ENCODE measurements around the gene KRT17.
"Not testable (repeated sequence)": the region's sequence is repeated elsewhere in the genome, so short reads cannot be mapped to it uniquely, and the experiment has no call there.

Gene KRT17

DNA sequence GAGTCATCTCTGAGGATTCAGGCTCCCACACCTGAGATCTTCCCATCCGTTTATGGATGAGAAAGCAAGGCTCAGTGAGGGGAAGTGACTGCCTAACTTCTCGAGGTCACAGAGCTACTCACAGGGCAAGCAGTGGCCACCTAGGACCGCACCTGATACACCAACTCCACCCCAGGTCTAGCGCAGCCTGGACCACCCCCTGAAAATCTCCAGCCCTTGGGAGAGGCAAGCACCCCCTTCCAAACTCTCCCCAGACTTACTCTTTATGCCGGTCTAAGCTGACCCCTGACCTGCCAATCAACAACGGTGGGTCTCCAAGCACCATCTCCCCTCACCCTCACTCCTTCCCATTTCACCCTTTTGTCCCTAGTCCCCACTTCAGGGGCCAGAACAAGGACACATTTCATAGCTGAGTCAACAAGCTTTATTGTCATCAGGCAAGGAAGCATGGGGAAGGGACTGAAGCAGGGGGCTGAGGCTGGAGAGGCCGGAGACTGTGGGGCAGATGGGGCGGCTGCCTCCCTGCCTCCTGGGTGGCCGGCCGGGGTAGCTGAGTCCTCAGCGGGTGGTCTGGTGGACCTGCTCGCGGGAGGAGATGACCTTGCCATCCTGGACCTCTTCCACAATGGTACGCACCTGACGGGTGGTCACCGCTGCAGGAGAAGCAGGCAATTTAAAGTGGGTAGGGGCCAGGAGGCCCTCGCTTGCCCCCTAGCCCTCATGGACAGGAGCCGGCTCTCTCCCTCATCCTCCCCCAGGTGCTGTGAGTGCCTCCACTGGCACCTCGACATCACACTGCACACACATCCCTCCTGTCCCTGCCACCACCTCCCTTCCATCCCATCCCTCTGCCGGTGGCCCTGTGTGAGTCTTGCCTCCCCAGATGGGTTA lies 5.1 kb downstream of the KRT17 start:
- no peak for DNase-seq

DNA sequence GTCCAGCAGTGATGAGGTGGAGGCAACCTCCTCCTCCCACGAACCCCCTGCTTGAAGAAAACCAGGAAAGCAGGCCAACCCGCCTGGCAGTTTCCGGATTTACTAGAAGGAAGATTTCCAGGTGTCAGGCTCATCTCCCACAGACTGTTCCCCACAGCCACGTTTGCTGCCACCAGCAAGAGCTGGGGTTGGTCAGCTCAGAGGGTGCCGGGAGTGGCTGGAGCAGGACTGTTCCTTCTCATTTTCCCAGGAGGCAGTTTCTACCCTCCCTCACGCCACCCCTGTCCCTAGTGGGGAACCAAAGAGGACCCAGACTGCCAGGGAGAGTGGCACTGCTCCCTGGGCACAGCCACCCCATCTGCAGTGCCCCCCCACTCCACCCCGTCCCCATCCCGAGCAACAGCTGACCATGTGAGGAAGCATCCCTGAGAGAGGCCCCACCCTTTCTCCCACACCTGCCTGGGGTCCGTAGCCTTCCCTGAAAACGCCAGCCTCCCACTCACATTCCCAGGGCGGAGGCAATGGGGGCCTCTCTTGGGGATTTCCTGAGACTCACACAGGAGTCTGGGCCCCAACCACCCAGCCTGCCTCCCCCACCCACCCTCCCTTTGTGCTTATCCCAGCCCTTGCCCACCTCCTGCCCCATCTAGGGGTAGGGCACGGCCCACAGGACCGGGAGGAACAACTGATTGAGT lies 5.9 kb downstream of the KRT17 start:
- no peak for DNase-seq

DNA sequence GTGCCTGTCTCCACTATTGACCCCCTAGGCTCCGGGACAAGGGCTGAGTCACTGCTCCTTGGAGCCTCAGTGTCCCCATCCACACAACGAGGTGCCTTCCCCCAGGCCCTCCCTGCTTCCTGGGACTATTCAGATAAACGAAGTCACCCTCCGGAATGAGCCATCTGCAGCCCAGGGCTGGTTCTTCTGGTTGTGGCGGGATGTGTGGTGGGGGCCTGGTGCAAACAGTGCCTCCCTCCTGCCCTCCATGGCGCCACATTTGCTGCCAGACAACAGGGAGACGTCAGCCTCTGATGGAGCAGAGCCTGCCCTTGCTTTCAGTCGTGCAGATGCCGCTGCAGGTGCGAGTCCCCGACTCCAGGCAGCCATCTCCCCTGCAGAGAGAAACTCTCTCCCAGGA lies 6.7 kb downstream of the KRT17 start:
- DNase-seq, result no peak

DNA sequence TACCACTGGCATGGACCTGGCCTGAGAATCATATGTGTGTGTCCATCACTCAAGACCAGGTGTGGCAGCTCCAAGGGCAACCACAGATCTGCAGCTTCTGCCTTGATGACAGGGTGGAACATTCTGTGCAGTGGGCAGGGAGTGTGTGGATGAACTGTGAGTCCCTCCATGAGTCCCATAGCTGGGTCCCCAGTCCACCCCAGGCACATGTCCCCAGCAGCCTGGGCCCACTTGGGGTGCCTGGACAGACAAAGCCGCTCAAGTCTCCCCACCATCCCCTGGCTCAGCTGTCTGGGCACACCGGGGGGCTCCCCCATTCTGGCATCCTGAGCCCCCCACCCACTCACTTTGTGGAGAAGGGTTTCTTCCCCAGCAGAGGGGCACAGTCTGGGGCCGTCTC lies 7.2 kb downstream of the KRT17 start:
- no peak for DNase-seq

DNA sequence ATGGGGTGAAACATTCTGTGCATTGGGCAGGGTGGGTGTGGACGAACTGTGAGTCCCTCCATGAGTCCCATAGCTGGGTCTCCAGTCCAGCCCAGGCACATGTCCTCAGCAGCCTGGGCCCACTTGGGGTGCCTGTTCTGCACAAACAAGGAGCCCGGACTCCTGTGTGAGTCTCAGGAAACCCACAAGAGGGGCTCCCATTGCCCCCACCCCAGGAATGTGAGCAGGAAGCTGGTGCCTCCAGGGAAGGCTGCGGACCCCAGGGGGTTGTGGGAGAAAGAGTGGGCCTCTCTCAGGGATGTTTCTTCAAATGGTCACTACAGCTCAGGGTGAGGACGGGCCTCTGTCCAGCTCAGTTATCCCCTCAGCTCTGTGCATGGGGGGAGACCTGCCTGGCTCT lies 7.9 kb downstream of the KRT17 start:
- not testable (repeated sequence) for DNase-seq

DNA sequence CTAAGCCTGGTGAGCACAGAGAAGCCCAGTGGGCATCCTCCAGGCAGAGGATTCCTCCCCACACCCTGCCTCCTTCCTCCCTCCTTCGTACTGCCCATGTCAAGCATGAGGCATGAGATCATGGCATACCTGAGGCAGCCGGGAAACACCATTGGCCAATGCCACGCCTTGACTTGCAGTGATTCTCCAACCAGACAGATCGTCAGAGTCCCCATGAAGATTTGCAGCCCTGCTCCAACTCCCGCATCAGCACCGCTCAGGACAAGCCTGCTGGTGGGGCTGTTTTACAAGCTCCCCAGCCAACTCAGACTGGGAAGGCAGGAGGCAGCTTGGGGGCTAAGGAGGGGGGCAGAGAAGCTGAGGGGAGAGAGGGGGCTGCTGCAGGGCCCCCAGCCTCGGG lies 8.9 kb downstream of the KRT17 start:
- DNase-seq, result no peak

DNA sequence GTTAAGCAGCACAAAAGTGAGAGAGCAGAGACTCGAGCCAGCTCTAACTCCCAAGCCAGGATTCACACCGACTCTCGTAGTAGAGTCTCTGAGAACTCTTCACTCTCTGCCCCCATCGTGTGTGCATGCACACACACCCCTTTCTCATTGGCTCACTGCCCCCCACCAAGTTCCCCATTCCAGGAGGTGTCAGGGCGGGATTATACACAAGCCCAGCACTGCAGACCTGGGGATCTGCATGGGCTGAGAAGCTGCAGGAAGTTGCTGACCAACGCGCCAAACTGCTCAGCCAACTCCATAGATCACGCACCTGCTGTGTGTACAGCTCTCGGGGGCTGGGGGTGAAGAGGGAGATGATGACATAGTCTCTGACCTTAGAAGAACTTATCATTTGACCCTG lies 9.6 kb downstream of the KRT17 start:
- not testable (repeated sequence) for DNase-seq

DNA sequence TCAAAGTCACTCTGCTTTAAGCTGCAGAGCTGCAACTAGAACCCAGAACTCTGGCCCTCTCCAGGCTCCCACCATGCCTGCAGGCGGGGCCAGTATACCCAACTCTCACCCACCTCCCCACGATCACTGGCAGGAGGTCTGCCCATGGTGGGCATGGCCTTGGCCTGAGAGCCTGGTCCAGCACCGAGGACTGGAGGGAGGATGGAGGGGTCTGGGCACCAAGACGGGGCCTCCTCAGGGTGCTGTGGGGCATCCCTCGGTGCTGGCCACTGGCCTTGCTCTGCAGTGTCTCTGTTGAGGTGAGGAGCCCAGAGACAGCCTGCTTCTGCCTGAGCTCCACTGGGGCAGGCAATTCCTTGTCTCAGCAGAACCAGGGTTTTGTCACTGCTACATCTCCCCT lies 10.3 kb downstream of the KRT17 start:
- no peak for DNase-seq

DNA sequence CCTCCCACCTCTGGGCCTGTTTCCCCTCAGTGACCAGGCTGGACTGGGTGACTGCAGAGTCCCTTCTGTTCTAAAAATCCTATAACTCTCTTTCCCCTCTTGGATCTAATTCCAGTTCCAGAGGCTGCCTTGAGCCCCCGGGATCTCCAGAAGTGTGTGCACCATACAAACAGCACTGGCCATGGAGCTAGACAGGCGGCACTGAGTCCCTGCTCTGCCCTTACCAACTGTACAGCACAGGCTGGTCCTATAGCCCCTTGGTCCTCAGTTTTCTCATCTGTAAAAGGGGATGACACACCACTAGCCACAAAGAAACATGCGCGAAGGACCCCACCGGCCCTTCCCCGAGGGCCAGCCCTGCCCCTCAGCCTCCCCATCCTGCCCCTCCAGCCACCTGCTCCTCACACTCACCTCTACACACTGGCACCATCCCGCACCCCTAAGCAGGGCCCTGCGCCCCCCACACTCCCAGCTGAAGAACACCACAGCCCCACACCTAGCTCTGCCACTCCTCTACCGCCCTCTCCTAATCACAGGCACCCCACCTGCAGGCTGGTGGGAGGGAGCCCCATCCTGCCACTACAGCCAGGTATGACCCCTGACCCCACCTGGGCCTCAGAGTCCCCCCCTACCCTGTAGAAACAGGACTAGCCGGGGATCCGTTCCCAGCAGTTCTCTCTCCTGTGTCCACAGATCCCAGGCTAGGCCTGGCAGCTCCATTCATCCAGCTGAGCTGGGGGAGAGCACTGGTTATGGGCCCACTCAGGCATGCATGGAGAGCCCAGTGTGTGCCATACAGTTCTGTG lies 10.9 kb downstream of the KRT17 start:
- no peak for DNase-seq

DNA sequence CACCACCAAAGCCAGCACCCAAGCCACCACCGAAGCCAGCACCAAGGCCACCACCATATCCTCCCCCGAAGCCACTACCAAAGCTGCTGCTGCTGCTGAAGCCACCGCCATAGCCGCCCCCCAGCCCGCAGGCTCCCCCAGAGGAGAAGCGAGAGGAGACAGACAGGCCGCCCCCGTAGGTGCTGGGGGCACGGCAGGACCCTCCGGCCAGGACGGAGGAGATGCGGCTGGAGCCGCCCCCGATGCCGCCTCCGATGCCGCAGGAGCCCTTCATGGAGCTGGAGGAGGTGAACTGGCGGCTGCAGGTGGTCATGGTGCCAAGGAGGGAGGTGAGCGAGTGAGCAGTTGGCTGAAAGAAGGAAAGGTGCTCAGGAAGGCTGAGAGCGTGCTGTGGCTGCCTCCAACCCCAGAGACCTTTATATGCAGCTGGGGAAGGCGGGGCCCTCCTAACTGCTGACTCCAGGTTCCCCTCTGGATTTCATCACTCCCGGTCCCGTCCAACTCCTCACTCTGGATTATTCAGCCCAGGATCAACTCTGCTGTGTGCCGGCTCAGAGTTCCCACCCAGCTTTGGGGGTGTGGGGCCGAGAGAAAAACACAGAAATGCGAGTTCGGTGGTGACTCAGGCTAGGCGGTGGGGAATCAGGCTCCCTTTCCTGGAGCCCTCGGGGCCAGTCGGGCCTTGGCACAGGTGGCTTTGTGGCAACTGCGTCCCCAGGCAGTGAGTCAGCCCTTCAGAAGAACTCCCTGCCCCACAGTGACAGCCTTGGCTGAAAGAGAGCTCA lies 11.8 kb downstream of the KRT17 start, which contains the start of gene KRT16:
Gene KRT16, minus strand, starts transcription at position 392 of the 785 bp plus-strand sequence. Its CDS starts 79 bp downstream, at position 313.
- not testable (repeated sequence) for DNase-seq

DNA sequence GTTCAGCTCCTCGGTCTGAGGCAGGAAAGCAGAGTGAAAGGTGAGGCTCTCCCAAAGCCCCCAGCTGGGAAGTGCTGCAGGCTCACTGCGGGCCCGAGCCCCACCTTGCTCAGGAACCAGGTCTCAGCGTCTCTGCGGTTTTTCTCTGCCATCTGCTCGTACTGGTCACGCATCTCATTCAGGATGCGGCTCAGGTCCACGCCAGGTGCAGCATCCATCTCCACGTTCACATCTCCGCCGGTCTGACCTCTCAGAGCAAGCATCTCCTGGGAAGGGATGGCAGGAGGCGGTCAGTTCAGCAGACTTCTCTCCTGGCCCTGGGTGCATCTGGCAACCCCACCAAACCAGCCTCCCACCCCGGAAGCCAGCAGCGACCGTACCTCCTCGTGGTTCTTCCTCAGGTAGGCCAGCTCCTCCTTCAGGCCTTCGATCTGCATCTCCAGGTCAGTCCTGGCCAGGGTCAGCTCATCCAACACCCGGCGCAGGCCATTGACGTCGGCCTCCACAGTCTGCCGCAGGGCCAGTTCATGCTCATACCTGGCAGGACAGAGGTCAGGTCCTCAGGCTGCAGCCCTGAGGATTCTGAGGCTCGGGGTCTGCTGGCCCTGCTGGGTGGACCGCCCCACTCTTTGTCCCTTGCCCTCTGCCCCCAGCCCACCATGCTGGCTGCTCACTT lies 13.3 kb downstream of the KRT17 start:
- no peak for DNase-seq

DNA sequence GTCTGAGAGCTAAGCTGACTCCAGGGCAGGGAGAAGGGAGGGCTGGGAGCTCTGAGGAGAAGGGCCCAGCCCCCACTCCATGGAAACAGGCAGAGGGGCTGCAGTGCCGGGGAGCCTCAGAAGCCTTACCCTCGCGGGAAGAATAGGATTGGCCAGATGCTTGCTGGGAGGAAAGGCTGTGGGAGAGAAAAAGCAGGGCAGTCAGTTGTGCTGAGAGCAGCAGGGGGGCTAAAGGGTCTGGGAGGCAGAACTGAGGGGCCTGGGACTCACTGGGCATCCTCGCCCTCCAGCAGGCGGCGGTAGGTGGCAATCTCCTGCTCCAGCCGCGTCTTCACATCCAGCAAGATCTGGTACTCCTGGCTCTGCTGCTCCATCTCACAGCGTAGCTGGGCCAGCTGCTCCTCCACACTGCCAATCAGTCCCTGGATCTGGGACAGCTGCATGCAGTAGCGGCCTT lies 14.3 kb downstream of the KRT17 start:
- DNase-seq, result not testable (repeated sequence)

DNA sequence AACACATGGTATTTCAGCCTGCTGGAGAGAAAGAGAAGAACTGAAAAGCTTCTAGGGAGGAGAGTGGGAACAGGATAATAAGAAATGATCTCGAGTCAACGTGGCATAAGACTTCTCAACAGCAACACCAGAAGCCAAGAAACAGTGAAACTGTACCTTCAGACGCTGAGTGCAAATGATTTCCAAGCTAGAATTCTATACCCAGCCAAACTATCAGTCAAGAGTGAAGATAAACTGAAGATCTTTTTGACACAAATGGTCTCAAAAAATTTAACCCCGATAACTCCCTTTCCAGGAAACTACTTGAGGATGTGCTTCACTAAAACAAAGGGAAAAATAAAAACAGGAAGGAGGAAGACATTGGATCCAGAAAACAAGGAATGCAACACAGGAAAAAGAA lies 17.4 kb downstream of the KRT17 start:
- not testable (repeated sequence) for DNase-seq

DNA sequence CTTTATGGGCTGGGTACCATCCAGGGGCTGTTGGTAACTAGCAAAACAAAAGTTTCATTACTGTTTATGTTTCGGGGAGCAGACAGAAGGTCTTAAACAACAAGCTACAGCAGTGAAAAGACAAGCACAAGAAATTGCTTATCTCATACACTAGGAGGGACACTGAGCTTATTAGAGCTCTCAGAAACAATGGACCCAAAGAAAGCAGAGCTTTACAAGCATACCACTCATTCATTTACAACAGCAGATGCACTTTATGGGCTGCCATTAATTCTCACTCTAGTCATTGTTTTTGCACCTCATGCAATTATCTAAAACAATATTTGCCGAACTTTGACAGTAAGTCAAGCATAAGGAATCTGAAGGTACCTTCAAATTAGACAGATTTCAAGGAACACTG lies 21.9 kb downstream of the KRT17 start:
- DNase-seq, result no peak

DNA sequence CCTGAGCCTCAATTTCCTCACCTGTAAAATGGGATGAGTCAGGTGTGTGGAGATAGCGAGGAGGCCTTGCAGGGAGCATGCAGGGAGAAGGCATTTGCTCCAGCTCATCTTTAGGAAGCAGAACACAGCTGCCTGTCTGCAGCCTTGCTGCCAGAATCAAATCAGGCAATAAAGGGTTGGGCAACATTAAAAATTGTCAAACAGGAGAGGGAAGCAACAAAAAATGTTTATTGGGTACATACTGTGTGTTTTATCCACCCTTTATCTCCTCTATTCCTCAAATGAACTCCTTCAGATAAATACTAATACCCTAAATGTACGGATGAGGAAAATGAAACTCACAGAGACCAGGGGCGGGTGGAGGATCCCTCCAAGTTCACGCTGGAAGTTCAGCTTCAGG lies 24.1 kb downstream of the KRT17 start:
- DNase-seq, result no peak

DNA sequence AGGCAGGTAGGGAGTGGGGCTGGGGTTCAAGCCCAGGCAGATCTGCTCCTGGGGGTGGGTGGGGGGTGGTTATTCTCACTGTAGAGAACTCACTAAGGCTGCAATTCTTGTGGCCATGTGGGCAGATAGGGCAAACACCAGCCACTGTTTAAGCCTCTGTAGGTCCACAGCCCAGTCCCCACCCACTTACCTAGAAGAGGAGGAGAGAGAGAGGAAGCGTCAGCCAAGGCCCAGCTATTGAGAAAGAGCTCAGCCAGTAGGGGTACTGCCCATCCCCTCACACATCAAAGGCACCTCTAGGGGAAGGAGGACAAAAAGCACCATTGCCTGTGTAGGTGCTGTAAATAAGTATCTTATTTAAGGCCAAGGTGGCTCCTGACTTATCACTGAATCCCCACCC lies 24.7 kb downstream of the KRT17 start:
- no peak for DNase-seq

DNA sequence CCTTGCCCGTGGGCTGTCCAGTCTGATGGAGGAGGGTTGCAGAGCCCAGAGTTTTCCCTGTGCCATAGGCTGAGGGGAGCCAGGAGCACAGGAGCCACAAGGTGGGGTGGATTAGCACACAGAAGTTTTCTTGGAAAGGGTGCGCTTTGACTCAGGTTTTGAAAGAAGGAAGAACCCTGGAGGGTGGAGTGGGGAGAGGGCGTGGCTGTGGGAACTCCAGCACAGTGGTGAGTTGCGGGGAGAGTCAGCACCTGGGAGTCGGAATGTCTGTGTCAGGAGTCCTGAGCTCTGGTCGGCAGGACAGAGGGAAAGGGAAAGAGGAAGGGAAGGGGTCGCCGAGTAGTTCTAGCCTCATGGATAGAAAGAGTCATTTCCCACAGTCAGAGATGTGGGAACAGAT lies 28.8 kb downstream of the KRT17 start:
- DNase-seq, result no peak

DNA sequence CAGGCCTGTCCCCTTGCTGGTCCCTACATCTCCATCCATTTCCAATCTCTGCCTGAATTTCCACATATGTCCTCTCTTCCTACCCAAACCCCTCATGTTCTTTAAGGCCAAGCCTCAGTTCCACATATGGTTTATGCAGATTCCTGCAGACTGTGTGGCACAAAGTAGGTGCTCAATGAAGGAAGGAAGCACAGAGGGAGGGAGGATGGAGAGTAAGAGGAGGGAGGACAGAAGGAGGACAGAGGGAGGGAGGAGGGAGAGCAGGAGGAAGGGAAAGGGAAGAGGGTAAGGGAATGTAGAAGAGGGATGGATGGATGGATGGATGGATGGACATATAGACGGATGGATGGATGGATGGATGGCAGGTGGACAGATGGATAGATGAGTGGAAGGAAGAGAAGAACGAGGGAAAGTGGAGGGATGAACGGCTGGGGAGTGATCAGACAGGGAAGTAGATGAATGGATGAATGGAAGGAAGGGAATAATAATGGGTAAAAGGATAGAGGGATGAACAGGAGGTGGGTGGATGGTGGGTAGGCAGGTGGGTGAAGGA lies 29.9 kb downstream of the KRT17 start:
- no peak for DNase-seq

DNA sequence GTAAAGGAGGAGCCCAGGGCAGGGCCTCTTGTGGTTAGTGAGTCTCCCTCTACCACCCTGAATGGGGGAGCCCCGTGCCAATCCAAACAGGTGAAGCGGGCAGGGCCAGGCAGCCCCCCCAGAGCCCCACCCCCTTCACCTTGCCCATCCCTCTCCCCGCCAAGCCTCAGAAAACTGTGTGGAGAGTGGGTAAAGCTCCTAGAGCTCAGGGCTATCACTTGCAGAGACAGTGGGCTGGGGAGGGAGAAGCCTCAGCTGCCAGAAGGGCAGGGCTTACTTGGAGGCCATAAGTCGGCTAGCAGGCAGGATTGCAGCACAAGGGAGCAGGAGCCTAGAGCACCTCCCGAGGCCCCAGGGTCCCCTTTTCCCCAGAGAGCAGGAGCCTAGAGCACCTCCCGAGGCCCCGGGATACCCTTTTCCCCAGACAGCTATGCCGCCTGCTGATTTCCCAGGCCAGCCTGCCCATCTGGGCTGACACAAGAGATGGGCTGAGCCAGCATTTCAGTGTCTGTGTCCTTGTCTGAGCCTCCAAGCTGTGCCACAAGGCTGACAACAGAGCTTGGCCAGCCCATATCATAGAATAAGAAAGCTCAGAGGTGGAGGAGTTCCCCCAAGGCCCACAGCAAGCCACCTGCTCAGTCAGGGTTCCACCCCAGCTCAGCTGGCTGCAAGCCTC lies 30.9 kb downstream of the KRT17 start:
- DNase-seq, result no peak

DNA sequence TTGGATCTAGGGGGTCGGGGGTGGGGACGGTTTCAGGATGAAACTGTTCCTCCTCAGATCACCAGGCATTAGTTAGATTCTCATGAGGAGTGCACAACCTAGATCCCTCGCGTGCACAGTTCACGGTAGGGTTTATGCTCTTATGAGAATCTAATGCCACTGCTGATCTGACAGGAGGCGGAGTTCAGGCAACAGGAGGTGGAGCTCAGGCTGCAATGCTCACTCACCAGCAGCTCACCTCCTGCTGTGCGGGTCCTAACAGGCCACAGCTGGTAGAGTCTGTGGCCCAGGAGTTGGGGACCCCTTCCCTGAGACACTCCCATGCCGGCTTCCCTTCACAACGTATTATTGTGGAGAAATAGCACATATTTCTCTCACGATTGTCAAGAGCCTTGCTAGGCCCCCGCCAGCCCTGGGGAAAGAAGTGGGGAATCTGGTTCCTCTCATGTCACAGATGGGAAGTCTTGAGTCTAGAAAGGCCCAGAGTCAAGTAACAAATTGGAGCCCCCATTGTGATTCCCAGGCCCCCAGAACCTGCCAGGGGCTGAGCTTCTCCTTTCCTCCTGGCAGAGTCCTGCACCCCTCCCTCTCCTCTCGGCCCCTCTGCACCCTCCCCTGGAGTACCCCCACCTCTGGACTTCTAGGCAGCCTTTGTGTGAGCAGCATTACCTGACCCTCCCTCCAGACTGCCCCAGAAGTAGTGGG lies 31.6 kb downstream of the KRT17 start:
- DNase-seq, result no peak
